Activated naive CD8-positive, alpha-beta T cell (primary cell): ENCODE measurements around the gene STOX2.
"Not testable (repeated sequence)": the region's sequence is repeated elsewhere in the genome, so short reads cannot be mapped to it uniquely, and the experiment has no call there.

Experiments used
- H3K27ac Mint-ChIP-seq: one replicate; pipeline ENCODE4 v1.8.0; 2021; ENCODE audit warnings: mixed read lengths
- H3K27me3 Mint-ChIP-seq: one replicate; pipeline ENCODE4 v1.8.0; 2021; ENCODE audit warnings: mixed read lengths
- H3K36me3 Mint-ChIP-seq: one replicate; pipeline ENCODE4 v1.8.0; 2021; ENCODE audit warnings: mixed read lengths
- H3K4me1 Mint-ChIP-seq: one replicate; pipeline ENCODE4 v1.8.0; 2021; ENCODE audit warnings: low read depth, mixed read lengths
- H3K4me3 Mint-ChIP-seq: one replicate; pipeline ENCODE4 v1.8.0; 2021; ENCODE audit warnings: mild to moderate bottlenecking, mixed read lengths
- H3K9me3 Mint-ChIP-seq: one replicate; pipeline ENCODE4 v1.8.0; 2021; ENCODE audit warnings: low read depth, mixed read lengths

Gene STOX2

DNA sequence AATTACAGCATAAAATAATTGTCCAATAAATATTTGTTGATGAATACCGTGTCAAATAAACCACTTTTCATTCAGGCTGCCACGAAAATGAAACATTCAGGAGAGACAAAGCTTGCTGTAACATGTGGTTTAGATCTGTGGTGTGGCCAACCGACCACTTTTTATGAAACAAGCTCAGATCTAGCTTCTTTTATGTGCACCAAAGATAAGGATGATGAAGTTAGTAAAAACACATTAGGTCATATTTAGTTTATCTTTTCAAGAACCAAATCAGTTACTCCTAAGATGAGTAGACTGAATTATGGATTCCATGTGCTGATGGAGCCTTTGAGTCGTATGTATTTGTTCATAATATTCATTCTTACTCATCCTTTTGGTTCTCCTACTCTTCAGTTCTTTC lies 35.8 kb downstream of the STOX2 start:
- Mint-ChIP-seq H3K36me3 (no peaks in the 10 kb centered on the region), H3K4me1 (no peaks in the 10 kb centered on the region), H3K9me3 (no peaks in the 10 kb centered on the region), H3K27me3 (peaks cover 2% of the 10 kb centered on the region), H3K27ac (no peak overlapping the region), H3K4me3 (no peak overlapping the region)

- no peaks in the 10 kb centered on the region for H3K36me3 Mint-ChIP-seq
- no peaks in the 10 kb centered on the region for H3K9me3 Mint-ChIP-seq
- peaks cover 2% of the 10 kb centered on the region for H3K27me3 Mint-ChIP-seq
- no peaks in the 10 kb centered on the region for H3K4me1 Mint-ChIP-seq
- no peak overlapping the region for H3K27ac Mint-ChIP-seq
- H3K4me3 Mint-ChIP-seq: no peak overlapping the region
Observed at GRCh38 chr4:183941964-183942363, 36.9 kb downstream of the STOX2 start.

DNA sequence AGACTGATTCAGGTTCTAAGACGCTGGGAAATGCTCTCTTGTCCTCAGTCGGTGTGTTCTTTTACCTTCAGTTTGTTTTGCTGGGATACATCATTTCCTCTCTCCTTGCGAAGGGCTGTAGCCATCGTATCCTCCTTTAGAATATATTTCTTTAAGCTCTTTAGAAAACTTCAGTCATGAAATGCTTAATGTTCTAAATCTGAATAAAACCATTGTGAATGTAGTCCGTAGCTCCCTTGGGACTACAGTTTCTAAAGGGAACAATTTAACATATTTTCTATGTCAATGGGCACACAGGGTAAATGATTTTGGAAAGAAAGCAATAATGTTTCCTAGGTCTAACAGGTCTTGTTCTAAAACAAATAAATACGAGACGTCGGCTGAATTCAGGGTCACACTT lies 40.6 kb downstream of the STOX2 start:
- Mint-ChIP-seq H3K9me3 (no peaks in the 10 kb centered on the region), H3K27ac (no peak overlapping the region), H3K4me1 (no peaks in the 10 kb centered on the region), H3K36me3 (no peaks in the 10 kb centered on the region), H3K27me3 (peaks cover 8% of the 10 kb centered on the region), H3K4me3 (no peak overlapping the region)

GRCh38 chr4:183950536-183950935 lies 45.4 kb downstream of the STOX2 start:
- H3K4me1 Mint-ChIP-seq: no peaks in the 10 kb centered on the region
- H3K36me3 Mint-ChIP-seq: no peaks in the 10 kb centered on the region
- no peaks in the 10 kb centered on the region for H3K9me3 Mint-ChIP-seq
- peaks cover 7% of the 10 kb centered on the region for H3K27me3 Mint-ChIP-seq
- H3K4me3 Mint-ChIP-seq: no peak overlapping the region
- no peak overlapping the region for H3K27ac Mint-ChIP-seq

DNA sequence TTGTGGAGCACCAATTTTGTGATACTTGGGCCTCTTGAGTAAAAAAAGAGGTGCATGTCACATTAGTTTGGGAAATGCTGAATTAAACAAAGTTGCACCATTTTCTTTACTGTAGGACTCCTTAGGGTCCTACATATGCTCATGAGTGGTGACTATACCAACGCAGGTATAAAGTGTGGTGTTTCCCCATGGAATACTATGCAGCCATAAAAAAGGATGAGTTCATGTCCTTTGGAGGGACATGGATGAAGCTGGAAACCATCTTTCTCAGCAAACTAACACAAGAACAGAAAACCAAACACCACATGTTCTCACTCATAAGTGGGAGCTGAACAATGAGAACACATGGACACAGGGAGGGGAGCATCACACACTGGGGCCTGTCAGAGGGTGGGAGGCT lies 47.5 kb downstream of the STOX2 start:
- not testable (repeated sequence) for H3K27me3 Mint-ChIP-seq, H3K36me3 Mint-ChIP-seq, H3K9me3 Mint-ChIP-seq, H3K4me1 Mint-ChIP-seq, H3K4me3 Mint-ChIP-seq, H3K27ac Mint-ChIP-seq

- H3K27me3 Mint-ChIP-seq: peaks cover 5% of the 10 kb centered on the region
- no peaks in the 10 kb centered on the region for H3K36me3 Mint-ChIP-seq
- no peaks in the 10 kb centered on the region for H3K4me1 Mint-ChIP-seq
- H3K9me3 Mint-ChIP-seq: no peaks in the 10 kb centered on the region
- H3K27ac Mint-ChIP-seq: no peak overlapping the region
- no peak overlapping the region for H3K4me3 Mint-ChIP-seq
Observed at GRCh38 chr4:183959319-183960045, 54.4 kb downstream of the STOX2 start.

DNA sequence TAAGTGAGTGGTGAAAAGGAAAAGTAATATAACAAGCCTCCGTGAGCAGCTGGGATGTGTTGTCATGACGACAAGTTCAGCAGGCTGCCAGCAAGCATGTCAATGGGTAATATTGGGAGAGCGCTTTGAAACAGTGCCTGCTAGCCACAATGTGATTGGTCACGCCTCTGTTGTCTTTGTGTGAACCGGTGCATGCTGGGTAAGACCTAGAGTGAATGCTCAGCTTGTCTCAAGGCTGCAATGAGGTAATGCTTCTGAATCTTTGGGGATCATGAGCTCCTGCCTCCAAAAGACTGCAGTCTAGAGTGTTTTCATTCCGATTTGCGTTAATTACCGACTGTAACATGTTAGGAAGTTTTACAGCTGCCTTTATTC lies 54.9 kb downstream of the STOX2 start:
- H3K4me1 Mint-ChIP-seq: no peaks in the 10 kb centered on the region
- peaks cover 5% of the 10 kb centered on the region for H3K27me3 Mint-ChIP-seq
- H3K27ac Mint-ChIP-seq: no peak overlapping the region

GRCh38 chr4:183960962-183961541 lies 55.9 kb downstream of the STOX2 start:
- H3K36me3 Mint-ChIP-seq: no peaks in the 10 kb centered on the region
- peaks cover 12% of the 10 kb centered on the region for H3K27me3 Mint-ChIP-seq
- no peak overlapping the region for H3K4me3 Mint-ChIP-seq
- no peak overlapping the region for H3K27ac Mint-ChIP-seq
- no peaks in the 10 kb centered on the region for H3K4me1 Mint-ChIP-seq
- no peaks in the 10 kb centered on the region for H3K9me3 Mint-ChIP-seq

More for the DNA sequence above, 54.9 kb downstream of the STOX2 start:
- H3K4me3 Mint-ChIP-seq: no peak overlapping the region
- no peaks in the 10 kb centered on the region for H3K9me3 Mint-ChIP-seq
- no peaks in the 10 kb centered on the region for H3K36me3 Mint-ChIP-seq

GRCh38 chr4:183961795-183962194 lies 56.7 kb downstream of the STOX2 start:
- H3K27me3 Mint-ChIP-seq: peaks cover 12% of the 10 kb centered on the region
- H3K36me3 Mint-ChIP-seq: no peaks in the 10 kb centered on the region
- H3K4me3 Mint-ChIP-seq: no peak overlapping the region
- H3K27ac Mint-ChIP-seq: no peak overlapping the region
- H3K4me1 Mint-ChIP-seq: no peaks in the 10 kb centered on the region
- H3K9me3 Mint-ChIP-seq: no peaks in the 10 kb centered on the region

DNA sequence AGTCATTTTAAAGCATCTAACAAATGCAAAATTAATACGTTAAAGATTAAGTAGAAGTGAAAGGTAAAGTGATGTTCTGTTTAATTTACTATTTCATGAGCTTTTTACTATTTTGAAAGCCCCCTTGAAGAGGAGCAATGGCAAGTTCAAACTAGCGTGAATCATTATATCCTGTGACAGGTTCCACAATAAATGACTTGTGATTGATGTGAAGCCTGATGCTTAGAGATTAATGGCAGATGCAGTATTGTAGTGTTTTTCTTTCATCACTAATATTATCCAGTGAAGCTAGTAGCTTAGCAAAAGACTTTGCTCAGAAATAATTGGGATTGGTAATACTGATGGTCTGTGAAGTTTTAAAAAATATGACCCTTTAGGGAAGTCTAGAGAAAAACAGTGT lies 57.3 kb downstream of the STOX2 start:
- Mint-ChIP-seq H3K4me1 (no peaks in the 10 kb centered on the region), H3K9me3 (no peaks in the 10 kb centered on the region), H3K27ac (no peak overlapping the region), H3K36me3 (no peaks in the 10 kb centered on the region), H3K27me3 (peaks cover 14% of the 10 kb centered on the region), H3K4me3 (no peak overlapping the region)

DNA sequence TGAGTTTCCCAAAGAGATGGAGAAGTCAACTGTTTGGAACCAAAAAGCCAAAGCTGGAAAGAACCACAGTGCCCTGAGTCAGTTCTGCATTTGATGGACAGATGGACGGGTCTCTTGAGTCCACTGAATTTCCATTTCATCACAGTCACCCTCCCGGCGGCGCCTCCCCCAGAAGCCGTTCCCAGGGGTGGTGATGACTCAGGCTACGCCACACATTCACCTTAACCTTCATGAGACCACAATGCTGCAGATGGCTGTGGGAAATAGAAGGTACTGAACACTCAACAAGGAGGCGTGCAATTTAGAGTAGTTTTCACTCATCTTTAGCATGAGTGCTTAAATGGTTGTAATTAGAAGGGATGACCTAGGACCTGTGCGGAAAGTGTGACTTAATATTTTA lies 61.3 kb downstream of the STOX2 start:
- H3K4me3 Mint-ChIP-seq: no peak overlapping the region
- H3K27me3 Mint-ChIP-seq: peaks cover 23% of the 10 kb centered on the region
- H3K9me3 Mint-ChIP-seq: no peaks in the 10 kb centered on the region
- no peaks in the 10 kb centered on the region for H3K4me1 Mint-ChIP-seq
- no peak overlapping the region for H3K27ac Mint-ChIP-seq
- H3K36me3 Mint-ChIP-seq: no peaks in the 10 kb centered on the region

DNA sequence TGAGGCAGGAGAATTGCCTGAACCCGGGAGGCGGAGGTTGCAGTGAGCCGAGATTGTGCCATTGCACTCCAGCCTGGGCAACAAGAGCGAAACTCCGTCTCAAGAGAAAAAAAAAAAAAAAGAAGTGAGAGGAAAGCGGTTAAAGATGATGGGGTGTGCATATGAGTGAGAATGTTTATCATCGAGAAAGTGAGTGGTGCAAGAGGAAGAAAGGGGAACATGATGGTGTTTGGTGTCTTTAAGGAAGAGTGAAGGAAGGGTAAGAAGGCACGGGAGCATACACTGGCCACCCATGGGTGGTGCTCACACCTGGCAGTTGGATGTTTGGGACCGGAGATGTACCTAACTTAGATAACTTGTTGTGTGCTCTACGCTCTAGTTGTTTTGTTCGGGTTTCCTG lies 62.2 kb downstream of the STOX2 start:
- Mint-ChIP-seq H3K9me3 (no peaks in the 10 kb centered on the region), H3K4me3 (no peak overlapping the region), H3K36me3 (no peaks in the 10 kb centered on the region), H3K4me1 (no peaks in the 10 kb centered on the region), H3K27me3 (peaks cover 23% of the 10 kb centered on the region), H3K27ac (no peak overlapping the region)

DNA sequence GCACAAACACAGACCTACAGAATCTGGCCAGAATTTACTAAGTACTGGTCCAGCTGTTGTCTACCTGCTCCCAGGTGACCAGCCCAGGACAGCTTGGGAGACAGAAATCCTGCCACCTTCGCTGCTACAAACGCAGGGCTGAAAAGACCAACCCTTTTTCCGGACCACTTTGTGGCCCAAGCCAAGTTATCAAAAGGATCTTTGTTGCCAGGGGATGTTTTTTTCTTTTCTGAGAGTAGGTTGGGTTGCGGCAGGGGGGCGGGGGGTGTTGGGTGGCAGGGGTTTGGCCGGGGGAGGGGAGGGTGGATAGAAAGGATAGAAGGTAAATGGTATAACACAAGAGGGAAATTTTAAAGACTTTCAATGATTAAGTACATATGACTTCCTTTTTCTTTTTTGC lies 63.4 kb downstream of the STOX2 start:
- no peaks in the 10 kb centered on the region for H3K36me3 Mint-ChIP-seq
- H3K27ac Mint-ChIP-seq: no peak overlapping the region
- no peaks in the 10 kb centered on the region for H3K9me3 Mint-ChIP-seq
- peaks cover 23% of the 10 kb centered on the region for H3K27me3 Mint-ChIP-seq
- no peaks in the 10 kb centered on the region for H3K4me1 Mint-ChIP-seq
- no peak overlapping the region for H3K4me3 Mint-ChIP-seq

- Mint-ChIP-seq H3K4me3 (no peak overlapping the region), H3K4me1 (no peaks in the 10 kb centered on the region), H3K27ac (no peak overlapping the region), H3K27me3 (peaks cover 22% of the 10 kb centered on the region), H3K36me3 (no peaks in the 10 kb centered on the region), H3K9me3 (peaks cover under 1% of the 10 kb centered on the region)
Observed at GRCh38 chr4:183968931-183969330, 63.8 kb downstream of the STOX2 start.

- no peak overlapping the region for H3K4me3 Mint-ChIP-seq
- H3K27ac Mint-ChIP-seq: no peak overlapping the region
- peaks cover 18% of the 10 kb centered on the region for H3K27me3 Mint-ChIP-seq
- H3K9me3 Mint-ChIP-seq: peaks cover 7% of the 10 kb centered on the region
- H3K4me1 Mint-ChIP-seq: no peaks in the 10 kb centered on the region
- no peaks in the 10 kb centered on the region for H3K36me3 Mint-ChIP-seq
Observed at GRCh38 chr4:183969596-183969995, 64.5 kb downstream of the STOX2 start.

DNA sequence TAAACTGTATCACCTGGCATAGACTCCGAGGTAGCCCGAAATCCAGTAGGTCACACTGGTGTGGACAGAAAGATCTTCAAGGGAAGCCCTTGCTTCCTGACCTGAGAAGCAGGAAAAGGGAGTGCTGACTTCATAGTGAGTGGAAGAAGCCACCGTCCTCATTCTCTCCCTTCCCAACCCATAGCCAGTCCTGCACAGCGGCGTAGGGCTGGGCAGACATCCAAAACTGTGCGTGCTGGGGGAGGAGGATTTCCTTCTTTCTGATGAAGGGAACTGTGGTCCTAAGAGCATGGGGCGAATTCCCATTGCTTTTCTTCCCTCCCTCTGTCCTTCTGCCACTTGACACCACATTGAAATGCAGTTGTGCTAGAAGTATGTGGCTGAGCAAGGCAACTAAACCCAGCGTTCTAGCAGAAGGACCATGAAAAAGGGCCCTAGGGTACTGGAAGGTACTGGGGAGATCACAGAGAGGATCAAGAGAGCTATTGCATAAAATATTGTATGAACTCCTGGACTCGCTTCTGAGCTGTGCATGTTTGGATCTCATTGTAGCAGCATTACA lies 66.9 kb downstream of the STOX2 start:
- Mint-ChIP-seq H3K27ac (no peak overlapping the region), H3K9me3 (peaks cover 14% of the 10 kb centered on the region), H3K4me3 (no peak overlapping the region), H3K4me1 (no peaks in the 10 kb centered on the region), H3K27me3 (peaks cover 11% of the 10 kb centered on the region), H3K36me3 (no peaks in the 10 kb centered on the region)
